ENCODE measurements around the gene CEMIP2. TPM values are rescaled to one million over a fixed set of nuclear protein-coding genes. Genes with fewer than 3 reads are reported as not detected.

Gene CEMIP2
- total and polyA plus RNA-seq, 2 of the 13 experiments (the other 11 are each of a cell fraction or from before 2014, with no cell fraction given) = 94.3 to 128 TPM

GRCh38 chr9:71783120-71783523 is 14.8 kb upstream of the CEMIP2 start (continued):
- no peak for TF ChIP-seq ATF6 (CRISPR knock-in tag; conservative IDR thresholded peaks at IDR 0.05)
- TF ChIP-seq, protein P1, sequence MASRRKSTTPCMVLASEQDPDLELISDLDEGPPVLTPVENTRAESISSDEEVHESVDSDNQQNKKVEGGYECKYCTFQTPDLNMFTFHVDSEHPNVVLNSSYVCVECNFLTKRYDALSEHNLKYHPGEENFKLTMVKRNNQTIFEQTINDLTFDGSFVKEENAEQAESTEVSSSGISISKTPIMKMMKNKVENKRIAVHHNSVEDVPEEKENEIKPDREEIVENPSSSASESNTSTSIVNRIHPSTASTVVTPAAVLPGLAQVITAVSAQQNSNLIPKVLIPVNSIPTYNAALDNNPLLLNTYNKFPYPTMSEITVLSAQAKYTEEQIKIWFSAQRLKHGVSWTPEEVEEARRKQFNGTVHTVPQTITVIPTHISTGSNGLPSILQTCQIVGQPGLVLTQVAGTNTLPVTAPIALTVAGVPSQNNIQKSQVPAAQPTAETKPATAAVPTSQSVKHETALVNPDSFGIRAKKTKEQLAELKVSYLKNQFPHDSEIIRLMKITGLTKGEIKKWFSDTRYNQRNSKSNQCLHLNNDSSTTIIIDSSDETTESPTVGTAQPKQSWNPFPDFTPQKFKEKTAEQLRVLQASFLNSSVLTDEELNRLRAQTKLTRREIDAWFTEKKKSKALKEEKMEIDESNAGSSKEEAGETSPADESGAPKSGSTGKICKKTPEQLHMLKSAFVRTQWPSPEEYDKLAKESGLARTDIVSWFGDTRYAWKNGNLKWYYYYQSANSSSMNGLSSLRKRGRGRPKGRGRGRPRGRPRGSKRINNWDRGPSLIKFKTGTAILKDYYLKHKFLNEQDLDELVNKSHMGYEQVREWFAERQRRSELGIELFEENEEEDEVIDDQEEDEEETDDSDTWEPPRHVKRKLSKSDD (CRISPR knock-in tag; IDR thresholded peaks at IDR 0.05; ENCODE audit: low read depth) = no peak
- no peak for TF ChIP-seq ZNF709 (CRISPR knock-in tag; IDR thresholded peaks at IDR 0.05)
- TF ChIP-seq KDM1A (CRISPR knock-in tag; IDR thresholded peaks at IDR 0.05) = no peak
- TF ChIP-seq FOXP4 (CRISPR knock-in tag; IDR thresholded peaks at IDR 0.05) = peak; percentile 42; the same call in 1 of the 2 replicates
- TF ChIP-seq NFYC (CRISPR knock-in tag; IDR thresholded peaks at IDR 0.05) = no peak
- 0 out of 2 replicates have a peak, but pooled peaks have one; percentile 40 for TF ChIP-seq MEF2D (CRISPR knock-in tag; IDR thresholded peaks at IDR 0.05)
- TF ChIP-seq, protein P2, sequence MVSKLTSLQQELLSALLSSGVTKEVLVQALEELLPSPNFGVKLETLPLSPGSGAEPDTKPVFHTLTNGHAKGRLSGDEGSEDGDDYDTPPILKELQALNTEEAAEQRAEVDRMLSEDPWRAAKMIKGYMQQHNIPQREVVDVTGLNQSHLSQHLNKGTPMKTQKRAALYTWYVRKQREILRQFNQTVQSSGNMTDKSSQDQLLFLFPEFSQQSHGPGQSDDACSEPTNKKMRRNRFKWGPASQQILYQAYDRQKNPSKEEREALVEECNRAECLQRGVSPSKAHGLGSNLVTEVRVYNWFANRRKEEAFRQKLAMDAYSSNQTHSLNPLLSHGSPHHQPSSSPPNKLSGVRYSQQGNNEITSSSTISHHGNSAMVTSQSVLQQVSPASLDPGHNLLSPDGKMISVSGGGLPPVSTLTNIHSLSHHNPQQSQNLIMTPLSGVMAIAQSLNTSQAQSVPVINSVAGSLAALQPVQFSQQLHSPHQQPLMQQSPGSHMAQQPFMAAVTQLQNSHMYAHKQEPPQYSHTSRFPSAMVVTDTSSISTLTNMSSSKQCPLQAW (CRISPR knock-in tag; IDR thresholded peaks at IDR 0.05) = peak; percentile 41; the same call in 1 of the 2 replicates
- peak; percentile 59; the same call in 1 of the 2 replicates for TF ChIP-seq HDAC2 (CRISPR knock-in tag; IDR thresholded peaks at IDR 0.05)
- TF ChIP-seq ZNF737 (CRISPR knock-in tag; IDR thresholded peaks at IDR 0.05; ENCODE audit: borderline replicate concordance) = no peak
- no peak for TF ChIP-seq SMARCE1 (IDR thresholded peaks at IDR 0.05; ENCODE audit: borderline replicate concordance)
- no peak for TF ChIP-seq ZNF674 (CRISPR knock-in tag; IDR thresholded peaks at IDR 0.05; ENCODE audit: low read depth)
- no peak for TF ChIP-seq NFIB (CRISPR knock-in tag; IDR thresholded peaks at IDR 0.05; ENCODE audit: borderline replicate concordance)
- TF ChIP-seq ZNF598 (CRISPR knock-in tag; IDR thresholded peaks at IDR 0.05; ENCODE audit: borderline replicate concordance) = no peak
- TF ChIP-seq ZNF180 (CRISPR knock-in tag; IDR thresholded peaks at IDR 0.05; ENCODE audit: borderline replicate concordance, low read depth) = no peak
- TF ChIP-seq XRCC5 (optimal IDR thresholded peaks at IDR 0.05; ENCODE audit: low read length) = no peak
- TF ChIP-seq MTF1 (CRISPR knock-in tag; IDR thresholded peaks at IDR 0.05) = no peak
- TF ChIP-seq HNF4G (IDR thresholded peaks at IDR 0.05; ENCODE audit: borderline replicate concordance, low read depth, low read length) = no peak
- TF ChIP-seq HNF4G (CRISPR knock-in tag; IDR thresholded peaks at IDR 0.05; ENCODE audit: borderline replicate concordance, low read depth) = no peak
- TF ChIP-seq CBX1 (IDR thresholded peaks at IDR 0.05; ENCODE audit: low read depth) = no peak
- peak; percentile 48 for TF ChIP-seq ZFX (CRISPR knock-in tag; IDR thresholded peaks at IDR 0.05; ENCODE audit: low read depth)
- no peak for TF ChIP-seq DNMT1 (CRISPR knock-in tag; IDR thresholded peaks at IDR 0.05)
- 0 out of 2 replicates have a peak, but pooled peaks have one; percentile 33 for TF ChIP-seq ZNF557 (CRISPR knock-in tag; IDR thresholded peaks at IDR 0.05)
